PC-3 (cell line): Measurements from ENCODE around the gene FN3K.

ENCODE experiments used
- CTCF ChIP-seq: fragments of 300-600 bp; sonication (generic); conservative IDR thresholded peaks from 2 replicates; pipeline ENCODE4 v1.5.1; 2017; ENCODE audit warnings: antibody characterized with exemption, low read depth, mild to moderate bottlenecking, low read length
- EZH2 ChIP-seq: fragments of 300-600 bp; sonication (generic); IDR thresholded peaks from one replicate; pipeline ENCODE4 v1.6.1; 2017; ENCODE audit warnings: antibody characterized with exemption, mild to moderate bottlenecking, low read length; ENCODE audit not compliant: unreplicated experiment

- TF ChIP-seq CTCF (no peak), EZH2 (no peak)
These were observed 44.8 kb downstream of the FN3K start for GRCh38 chr17:82780195-82780594.
